ENCODE measurements around the gene CD164L2. TPM values are rescaled to one million over a fixed set of nuclear protein-coding genes. Genes with fewer than 3 reads are reported as not detected.

The CD164L2 gene
- total RNA-seq, 1 experiment from 2014 or later, result 0.63 TPM

GRCh38 chr1:27353166-27353565 lies 30.0 kb downstream of the CD164L2 start:
- CTCF ChIA-PET, result no interaction called here
- Histone ChIP-seq H3K9me2 (ENCODE audit: insufficient read depth) (no peaks in the 10 kb centered on the region), H3K4me1 (replicated peaks; ENCODE audit: insufficient read depth) (0 out of 2 replicates have a peak, but pooled peaks cover 4% of the 10 kb centered on the region), H3K79me2 (ENCODE audit: low read depth) (no peaks in the 10 kb centered on the region), H3K27me3 (ENCODE audit: insufficient read depth, low read depth) (no peaks in the 10 kb centered on the region), H3K36me3 (ENCODE audit: low read depth) (no peaks in the 10 kb centered on the region), H3K4me2 (no peak overlapping the region), H4K20me1 (ENCODE audit: insufficient read depth) (no peaks in the 10 kb centered on the region), H3K4me3 (no peak overlapping the region), H2AFZ (no peak overlapping the region), H3F3A (ENCODE audit: insufficient read depth, low read depth) (no peaks in the 10 kb centered on the region), H3K27ac (no peak overlapping the region), H3K9me3 (ENCODE audit: insufficient read depth, low read depth) (no peaks in the 10 kb centered on the region)
- TSS peak; percentile 9 for BruUV-seq (replicated peaks)
- POLR2A ChIA-PET (ENCODE audit: unreplicated experiment), result no interaction called here
- intact Hi-C loops (cut with micrococcal nuclease; ENCODE audit: unreplicated experiment), result no loop called here
- no peak for DNase-seq
- TF ChIP-seq CTCF (conservative IDR thresholded peaks at IDR 0.05) (no peak), EZH2 (IDR thresholded peaks at IDR 0.05; ENCODE audit: low read depth) (no peak)

GRCh38 chr1:27351541-27352107 lies 31.5 kb downstream of the CD164L2 start:
- no peaks in the 10 kb centered on the region for H3K79me2 ChIP-seq (ENCODE audit: low read depth)
- ChIA-PET CTCF (interaction anchor here (0.6 to 0.7 kb wide), 2 partner anchors 40 to 343 kb away, joined by 3 to 11 read pairs; no protein-coding TSS in a partner anchor), POLR2A (ENCODE audit: unreplicated experiment) (no interaction called here)
- H4K20me1 ChIP-seq (ENCODE audit: insufficient read depth), result no peaks in the 10 kb centered on the region
- H3F3A ChIP-seq (ENCODE audit: insufficient read depth, low read depth), result no peaks in the 10 kb centered on the region
- H3K27ac ChIP-seq, result no peak overlapping the region
- no peak for DNase-seq
- no peak overlapping the region for H3K4me3 ChIP-seq
- H3K36me3 ChIP-seq (ENCODE audit: low read depth), result no peaks in the 10 kb centered on the region
- no peaks in the 10 kb centered on the region for H3K9me3 ChIP-seq (ENCODE audit: insufficient read depth, low read depth)
- BruUV-seq (replicated peaks), result no TSS peak
- H2AFZ ChIP-seq, result no peak overlapping the region
- intact Hi-C loops (cut with micrococcal nuclease; ENCODE audit: unreplicated experiment), result no loop called here
- H3K9me2 ChIP-seq (ENCODE audit: insufficient read depth), result no peaks in the 10 kb centered on the region
- TF ChIP-seq CTCF (conservative IDR thresholded peaks at IDR 0.05), result no peak
- no peak for TF ChIP-seq EZH2 (IDR thresholded peaks at IDR 0.05; ENCODE audit: low read depth)
- H3K4me2 ChIP-seq, result no peak overlapping the region
- H3K27me3 ChIP-seq (ENCODE audit: insufficient read depth, low read depth), result no peaks in the 10 kb centered on the region
- 0 out of 2 replicates have a peak, but pooled peaks cover 4% of the 10 kb centered on the region for H3K4me1 ChIP-seq (replicated peaks; ENCODE audit: insufficient read depth)

GRCh38 chr1:27350663-27351540 lies 32.2 kb downstream of the CD164L2 start:
- Histone ChIP-seq H3K27ac (no peak overlapping the region), H3K4me1 (replicated peaks; ENCODE audit: insufficient read depth) (0 out of 2 replicates have a peak, but pooled peaks cover 4% of the 10 kb centered on the region), H3K4me3 (no peak overlapping the region), H4K20me1 (ENCODE audit: insufficient read depth) (no peaks in the 10 kb centered on the region), H3F3A (ENCODE audit: insufficient read depth, low read depth) (no peaks in the 10 kb centered on the region), H3K36me3 (ENCODE audit: low read depth) (no peaks in the 10 kb centered on the region), H3K9me3 (ENCODE audit: insufficient read depth, low read depth) (no peaks in the 10 kb centered on the region), H3K27me3 (ENCODE audit: insufficient read depth, low read depth) (no peaks in the 10 kb centered on the region), H3K4me2 (no peak overlapping the region), H3K9me2 (ENCODE audit: insufficient read depth) (no peaks in the 10 kb centered on the region), H2AFZ (no peak overlapping the region), H3K79me2 (ENCODE audit: low read depth) (no peaks in the 10 kb centered on the region)
- BruUV-seq (replicated peaks), result no TSS peak
- ChIA-PET POLR2A (ENCODE audit: unreplicated experiment) (no interaction called here), CTCF (no interaction called here)
- TF ChIP-seq EZH2 (IDR thresholded peaks at IDR 0.05; ENCODE audit: low read depth) (no peak), CTCF (conservative IDR thresholded peaks at IDR 0.05) (no peak)
- intact Hi-C loops (cut with micrococcal nuclease; ENCODE audit: unreplicated experiment), result no loop called here
- no peak for DNase-seq
